Measurements from ENCODE around the gene SESN3. TPM values are rescaled to one million over a fixed set of nuclear protein-coding genes. Genes with fewer than 3 reads are reported as not detected.
A peak's percentile ranks its signal among the peaks of the same experiment; 100 is the strongest.

SESN3 gene
- total RNA-seq, 1 donor from 2014 or later, result 12.4 TPM

DNA sequence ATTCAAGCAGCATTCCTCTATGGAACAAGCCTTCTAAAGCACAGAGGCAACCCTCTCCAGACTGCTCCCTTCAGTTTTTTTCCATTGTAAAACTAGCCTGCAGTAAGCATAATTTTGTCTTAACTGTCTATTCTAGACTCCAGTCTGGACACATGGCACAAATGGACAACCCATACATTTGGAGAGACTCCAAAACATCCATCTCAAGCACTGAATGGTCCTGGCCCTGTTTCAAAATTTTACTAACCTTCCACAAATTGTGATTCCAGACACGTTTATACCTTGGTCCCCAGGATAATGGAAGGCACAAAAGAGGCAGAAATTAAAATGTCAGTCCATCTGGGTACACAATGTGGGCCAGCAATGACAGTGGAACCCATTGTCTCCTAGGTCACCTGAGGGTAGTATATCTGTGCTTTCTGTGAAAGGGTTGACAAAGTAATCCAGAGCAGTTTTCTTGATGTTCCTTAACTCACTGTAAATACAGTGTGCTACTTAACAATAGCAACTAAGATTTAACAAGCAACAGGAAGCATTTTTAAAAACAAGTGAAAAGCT, 16.2 kb upstream of the SESN3 start:
- FAIRE-seq (no peak), DNase-seq (ENCODE audit: low read depth) (no peak)
- TF ChIP-seq, protein P1, sequence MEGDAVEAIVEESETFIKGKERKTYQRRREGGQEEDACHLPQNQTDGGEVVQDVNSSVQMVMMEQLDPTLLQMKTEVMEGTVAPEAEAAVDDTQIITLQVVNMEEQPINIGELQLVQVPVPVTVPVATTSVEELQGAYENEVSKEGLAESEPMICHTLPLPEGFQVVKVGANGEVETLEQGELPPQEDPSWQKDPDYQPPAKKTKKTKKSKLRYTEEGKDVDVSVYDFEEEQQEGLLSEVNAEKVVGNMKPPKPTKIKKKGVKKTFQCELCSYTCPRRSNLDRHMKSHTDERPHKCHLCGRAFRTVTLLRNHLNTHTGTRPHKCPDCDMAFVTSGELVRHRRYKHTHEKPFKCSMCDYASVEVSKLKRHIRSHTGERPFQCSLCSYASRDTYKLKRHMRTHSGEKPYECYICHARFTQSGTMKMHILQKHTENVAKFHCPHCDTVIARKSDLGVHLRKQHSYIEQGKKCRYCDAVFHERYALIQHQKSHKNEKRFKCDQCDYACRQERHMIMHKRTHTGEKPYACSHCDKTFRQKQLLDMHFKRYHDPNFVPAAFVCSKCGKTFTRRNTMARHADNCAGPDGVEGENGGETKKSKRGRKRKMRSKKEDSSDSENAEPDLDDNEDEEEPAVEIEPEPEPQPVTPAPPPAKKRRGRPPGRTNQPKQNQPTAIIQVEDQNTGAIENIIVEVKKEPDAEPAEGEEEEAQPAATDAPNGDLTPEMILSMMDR (IDR thresholded peaks at IDR 0.05; ENCODE audit: insufficient read depth, low read length, severe bottlenecking), result no peak
- no peaks in the 10 kb centered on the region for H3K36me3 ChIP-seq (ENCODE audit: control insufficient read depth, insufficient read depth, low read length)
- no peak overlapping the region for H3K4me3 ChIP-seq (ENCODE audit: low read depth, low read length)
- no peaks in the 10 kb centered on the region for H3K27me3 ChIP-seq (ENCODE audit: control insufficient read depth, insufficient read depth, low read length)

DNA sequence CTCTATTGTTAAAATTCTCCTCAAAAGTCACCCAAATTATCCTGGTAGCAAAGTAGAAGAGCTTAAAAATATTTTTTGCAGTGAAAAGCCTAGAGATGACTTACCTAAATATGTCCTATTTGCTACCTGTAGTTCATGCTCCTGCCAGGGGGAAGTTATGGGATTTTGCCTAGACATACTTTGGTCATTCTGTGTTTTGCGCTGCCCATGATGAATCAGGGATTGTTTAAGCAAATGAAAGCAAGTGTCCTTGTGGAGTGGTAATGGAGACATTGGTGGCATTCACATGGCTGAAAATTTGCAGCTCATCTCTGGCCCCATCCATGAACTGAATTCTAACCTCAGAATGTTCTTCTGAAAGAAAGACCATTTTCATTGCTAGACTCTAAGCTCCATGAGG, 14.6 kb upstream of the SESN3 start:
- peak; percentile 61 for DNase-seq (ENCODE audit: low read depth)
- TF ChIP-seq, protein P1 (IDR thresholded peaks at IDR 0.05; ENCODE audit: insufficient read depth, low read length, severe bottlenecking), result no peak
- H3K36me3 ChIP-seq (ENCODE audit: control insufficient read depth, insufficient read depth, low read length), result no peaks in the 10 kb centered on the region
- FAIRE-seq, result no peak
- H3K4me3 ChIP-seq (ENCODE audit: low read depth, low read length), result no peak overlapping the region
- no peaks in the 10 kb centered on the region for H3K27me3 ChIP-seq (ENCODE audit: control insufficient read depth, insufficient read depth, low read length)

DNA sequence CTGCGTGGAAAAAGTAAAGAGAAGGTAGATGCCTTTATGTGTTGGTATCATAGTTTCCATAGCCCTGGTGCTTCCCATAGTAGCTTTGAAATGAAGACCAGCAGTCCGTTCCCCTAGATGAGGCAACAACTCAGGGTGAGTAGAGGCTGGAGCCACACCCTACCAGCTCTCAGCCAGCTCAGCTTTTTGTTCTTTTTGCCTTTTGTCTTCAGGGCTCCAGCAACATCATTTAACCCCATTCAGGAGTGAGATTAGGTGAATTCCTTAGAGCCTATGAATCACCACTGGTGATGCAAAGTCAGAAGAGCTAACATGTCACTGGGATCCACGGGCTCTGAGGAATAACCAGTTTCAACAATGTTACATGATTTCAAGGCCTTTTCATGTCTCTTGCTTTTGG, 14.0 kb upstream of the SESN3 start:
- FAIRE-seq, result peak; percentile 94
- DNase-seq (ENCODE audit: low read depth), result peak; percentile 100

DNA sequence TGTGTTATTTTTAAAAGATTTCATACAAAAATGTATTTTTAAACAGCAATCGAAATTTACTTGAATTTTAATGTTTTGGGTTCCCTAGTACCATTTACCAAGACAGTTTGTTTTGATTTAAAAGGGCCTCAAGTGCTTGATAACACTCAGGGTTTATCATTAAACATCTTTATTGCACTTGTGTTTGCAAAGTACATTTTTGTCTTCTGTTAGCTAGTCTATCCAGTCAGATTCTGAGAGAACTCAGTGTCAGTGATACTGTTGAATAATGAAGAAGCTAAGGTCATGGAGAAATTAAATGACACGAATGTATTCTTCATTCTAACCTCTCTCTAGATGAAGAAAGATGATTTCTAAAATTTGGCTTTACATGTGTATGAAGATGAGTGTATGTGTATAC, 12.7 kb upstream of the SESN3 start:
- FAIRE-seq (no peak), DNase-seq (ENCODE audit: low read depth) (no peak)
- no peak overlapping the region for H3K4me3 ChIP-seq (ENCODE audit: low read depth, low read length)
- no peaks in the 10 kb centered on the region for H3K27me3 ChIP-seq (ENCODE audit: control insufficient read depth, insufficient read depth, low read length)
- TF ChIP-seq, protein P1 (IDR thresholded peaks at IDR 0.05; ENCODE audit: insufficient read depth, low read length, severe bottlenecking), result no peak
- no peaks in the 10 kb centered on the region for H3K36me3 ChIP-seq (ENCODE audit: control insufficient read depth, insufficient read depth, low read length)

More for the DNA sequence above, 14.0 kb upstream of the SESN3 start:
- no peaks in the 10 kb centered on the region for H3K36me3 ChIP-seq (ENCODE audit: control insufficient read depth, insufficient read depth, low read length)
- no peak overlapping the region for H3K4me3 ChIP-seq (ENCODE audit: low read depth, low read length)
- TF ChIP-seq, protein P1 (IDR thresholded peaks at IDR 0.05; ENCODE audit: insufficient read depth, low read length, severe bottlenecking), result no peak
- no peaks in the 10 kb centered on the region for H3K27me3 ChIP-seq (ENCODE audit: control insufficient read depth, insufficient read depth, low read length)

DNA sequence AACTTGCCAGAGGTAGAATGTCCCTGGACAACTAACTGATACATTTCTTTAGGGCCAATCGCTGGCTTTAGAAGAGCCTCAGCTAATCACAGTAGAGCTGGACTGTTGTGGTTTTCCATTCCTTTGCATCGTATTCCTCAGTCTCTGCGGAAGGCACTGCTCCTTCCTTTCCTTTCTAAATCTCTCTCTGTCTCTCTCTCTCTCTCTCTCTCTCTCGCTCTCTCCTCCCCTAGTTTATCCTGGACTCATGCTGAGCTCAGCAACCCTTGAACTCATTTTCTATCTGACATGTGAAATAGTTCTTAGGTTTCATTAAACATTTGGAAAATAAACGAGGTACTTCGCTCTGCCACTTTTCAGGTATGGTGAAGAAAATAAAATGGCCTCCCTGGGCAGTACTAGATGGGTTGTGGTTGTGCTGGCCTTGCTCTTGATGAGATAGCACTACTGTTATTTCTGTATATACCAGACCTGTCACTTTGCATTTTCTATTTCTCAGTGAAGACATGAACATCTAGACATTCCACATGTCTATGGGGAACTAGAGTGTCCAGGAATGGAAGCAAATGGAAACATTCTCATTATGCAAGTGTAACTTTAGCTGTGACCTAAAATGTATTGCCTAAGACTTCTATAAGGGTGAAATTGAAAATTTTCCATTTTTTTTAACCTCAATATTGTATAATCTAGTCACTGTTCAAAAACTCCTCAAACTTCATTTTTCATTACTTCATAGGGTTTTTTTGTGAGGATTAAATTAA, 12.0 kb upstream of the SESN3 start:
- no peaks in the 10 kb centered on the region for H3K36me3 ChIP-seq (ENCODE audit: control insufficient read depth, insufficient read depth, low read length)
- no peak for FAIRE-seq
- H3K27me3 ChIP-seq (ENCODE audit: control insufficient read depth, insufficient read depth, low read length), result no peaks in the 10 kb centered on the region
- TF ChIP-seq, protein P1 (IDR thresholded peaks at IDR 0.05; ENCODE audit: insufficient read depth, low read length, severe bottlenecking), result no peak
- no peak for DNase-seq (ENCODE audit: low read depth)
- H3K4me3 ChIP-seq (ENCODE audit: low read depth, low read length), result no peak overlapping the region
